NB4 (cell line): Measurements from ENCODE around the gene PDCD1LG2.
"Not testable (repeated sequence)": the region's sequence is repeated elsewhere in the genome, so short reads cannot be mapped to it uniquely, and the experiment has no call there.

Source experiments
- DNase-seq: peaks from one replicate; pipeline ENCODE4 v3.0.0; 2010; ENCODE audit warnings: low read depth
- H3K4me3 ChIP-seq: one replicate; pipeline ENCODE4 v1.5.1; 2011; ENCODE audit warnings: mild to moderate bottlenecking, low read depth, low read length, moderate library complexity
- MYC ChIP-seq: IDR thresholded peaks from 2 replicates; pipeline ENCODE4 v1.6.1; 2011; ENCODE audit warnings: low read depth, low read length
- POLR2A ChIP-seq: IDR thresholded peaks from 2 replicates; pipeline ENCODE4 v1.6.1; 2011; ENCODE audit warnings: mild to moderate bottlenecking; ENCODE audit not compliant: insufficient read length; ENCODE audit errors: extremely low read depth
- TF ChIP-seq, protein P1 (sequence below): IDR thresholded peaks from 2 replicates; pipeline ENCODE4 v1.6.1; 2011; ENCODE audit warnings: low read depth, low read length
- TF ChIP-seq, protein P2 (sequence below): IDR thresholded peaks from one replicate; pipeline ENCODE4 v1.5.1; 2012; ENCODE audit warnings: low read depth, low read length

The PDCD1LG2 gene

DNA sequence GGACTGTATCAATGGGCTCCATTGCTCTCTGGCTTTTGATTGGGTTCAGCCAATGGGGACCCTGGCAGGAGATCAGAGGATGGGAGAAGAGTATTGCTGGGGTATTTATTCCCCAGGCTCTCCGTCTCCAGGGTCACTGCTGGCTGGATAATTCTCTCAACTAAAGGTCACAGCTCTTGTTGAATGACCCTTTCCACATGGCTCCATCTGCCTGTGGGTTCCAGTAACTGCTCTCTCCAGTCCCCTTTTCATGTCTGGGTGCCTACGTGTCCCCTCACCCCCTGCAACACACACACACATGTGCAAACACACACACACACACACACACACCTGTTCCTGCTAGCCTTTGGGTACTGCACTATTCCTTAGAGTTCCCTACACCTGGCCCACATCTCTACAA, 64.7 kb downstream of the PDCD1LG2 start:
- no peak for DNase-seq
- H3K4me3 ChIP-seq: no peak overlapping the region
- TF ChIP-seq, protein P1, sequence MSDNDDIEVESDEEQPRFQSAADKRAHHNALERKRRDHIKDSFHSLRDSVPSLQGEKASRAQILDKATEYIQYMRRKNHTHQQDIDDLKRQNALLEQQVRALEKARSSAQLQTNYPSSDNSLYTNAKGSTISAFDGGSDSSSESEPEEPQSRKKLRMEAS: no peak
- TF ChIP-seq POLR2A (no peak), MYC (no peak)
- TF ChIP-seq, protein P2, sequence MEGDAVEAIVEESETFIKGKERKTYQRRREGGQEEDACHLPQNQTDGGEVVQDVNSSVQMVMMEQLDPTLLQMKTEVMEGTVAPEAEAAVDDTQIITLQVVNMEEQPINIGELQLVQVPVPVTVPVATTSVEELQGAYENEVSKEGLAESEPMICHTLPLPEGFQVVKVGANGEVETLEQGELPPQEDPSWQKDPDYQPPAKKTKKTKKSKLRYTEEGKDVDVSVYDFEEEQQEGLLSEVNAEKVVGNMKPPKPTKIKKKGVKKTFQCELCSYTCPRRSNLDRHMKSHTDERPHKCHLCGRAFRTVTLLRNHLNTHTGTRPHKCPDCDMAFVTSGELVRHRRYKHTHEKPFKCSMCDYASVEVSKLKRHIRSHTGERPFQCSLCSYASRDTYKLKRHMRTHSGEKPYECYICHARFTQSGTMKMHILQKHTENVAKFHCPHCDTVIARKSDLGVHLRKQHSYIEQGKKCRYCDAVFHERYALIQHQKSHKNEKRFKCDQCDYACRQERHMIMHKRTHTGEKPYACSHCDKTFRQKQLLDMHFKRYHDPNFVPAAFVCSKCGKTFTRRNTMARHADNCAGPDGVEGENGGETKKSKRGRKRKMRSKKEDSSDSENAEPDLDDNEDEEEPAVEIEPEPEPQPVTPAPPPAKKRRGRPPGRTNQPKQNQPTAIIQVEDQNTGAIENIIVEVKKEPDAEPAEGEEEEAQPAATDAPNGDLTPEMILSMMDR: no peak

DNA sequence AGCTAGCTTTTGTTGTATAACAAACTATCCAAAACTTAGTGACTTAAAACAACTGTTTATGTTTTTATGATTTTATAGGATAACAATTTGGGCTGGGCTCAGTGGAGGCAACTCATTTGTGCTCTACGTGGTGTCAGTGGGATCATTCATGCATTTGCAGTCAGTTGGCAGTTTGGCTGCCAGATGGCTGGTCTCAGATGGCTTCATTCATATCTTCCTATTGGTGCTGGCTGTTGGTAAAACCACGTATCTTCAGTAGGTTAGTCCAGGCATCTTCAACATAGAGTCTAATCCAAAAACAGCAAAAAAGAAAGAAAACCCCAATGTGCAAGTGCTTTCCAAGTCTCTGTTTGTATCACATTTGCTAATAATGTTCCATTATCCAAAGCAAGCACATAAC, 66.9 kb downstream of the PDCD1LG2 start:
- no peak for DNase-seq
- no peak overlapping the region for H3K4me3 ChIP-seq
- TF ChIP-seq, protein P2: no peak
- TF ChIP-seq, protein P1: no peak
- no peak for TF ChIP-seq MYC
- no peak for TF ChIP-seq POLR2A

DNA sequence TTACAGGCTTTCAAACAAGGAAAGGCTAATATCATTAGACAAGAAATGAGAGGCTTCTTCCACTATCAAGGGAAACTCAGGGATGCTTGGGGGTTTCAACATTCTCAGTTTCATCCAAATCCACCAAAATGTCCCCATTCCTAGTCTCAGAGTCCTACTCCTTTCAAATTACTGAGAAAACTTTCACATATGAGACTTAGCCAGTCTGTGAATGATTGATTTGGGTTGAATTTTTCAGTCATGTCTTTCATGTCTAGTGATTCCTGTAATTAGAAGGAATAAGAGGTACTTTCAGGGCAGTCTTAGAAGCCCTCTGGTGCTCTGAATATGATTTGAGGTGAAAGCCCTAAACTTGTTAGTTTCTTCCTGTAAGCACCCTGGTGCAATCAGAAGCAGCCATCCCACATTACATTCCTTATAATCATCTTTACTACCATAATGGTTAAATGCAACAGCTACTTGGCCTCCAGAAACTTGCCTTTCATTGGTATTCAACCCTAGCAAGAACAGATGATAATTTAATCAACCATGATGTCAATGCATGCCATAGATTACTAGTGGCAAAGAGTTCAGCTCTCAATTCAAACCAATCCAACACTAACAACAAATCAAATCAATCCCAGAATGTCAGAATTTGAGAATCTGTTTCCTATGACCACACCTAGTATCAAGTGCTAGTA, 67.8 kb downstream of the PDCD1LG2 start:
- TF ChIP-seq POLR2A: no peak
- TF ChIP-seq, protein P1: no peak
- TF ChIP-seq MYC: no peak
- TF ChIP-seq, protein P2: no peak
- DNase-seq: no peak
- H3K4me3 ChIP-seq: no peak overlapping the region

DNA sequence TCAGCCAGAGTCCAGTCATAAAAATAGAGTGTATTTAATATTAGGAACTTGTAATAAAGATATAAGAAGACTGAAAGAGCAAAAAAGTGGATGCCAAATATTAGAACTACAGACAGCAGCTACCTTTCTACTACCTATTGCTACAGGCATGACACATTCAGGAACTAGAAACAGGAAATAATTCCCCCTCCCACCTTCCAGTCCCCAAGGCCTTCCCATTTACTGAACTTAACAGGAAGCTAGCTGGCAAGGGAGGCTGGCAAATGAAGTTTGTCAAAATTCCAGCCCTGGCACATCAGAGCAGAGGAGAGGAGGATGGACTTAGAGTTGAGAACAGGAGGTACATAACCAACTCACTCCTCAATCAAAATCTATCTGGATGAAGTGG, 68.4 kb downstream of the PDCD1LG2 start:
- DNase-seq: no peak
- TF ChIP-seq MYC: no peak
- TF ChIP-seq, protein P1: no peak

DNA sequence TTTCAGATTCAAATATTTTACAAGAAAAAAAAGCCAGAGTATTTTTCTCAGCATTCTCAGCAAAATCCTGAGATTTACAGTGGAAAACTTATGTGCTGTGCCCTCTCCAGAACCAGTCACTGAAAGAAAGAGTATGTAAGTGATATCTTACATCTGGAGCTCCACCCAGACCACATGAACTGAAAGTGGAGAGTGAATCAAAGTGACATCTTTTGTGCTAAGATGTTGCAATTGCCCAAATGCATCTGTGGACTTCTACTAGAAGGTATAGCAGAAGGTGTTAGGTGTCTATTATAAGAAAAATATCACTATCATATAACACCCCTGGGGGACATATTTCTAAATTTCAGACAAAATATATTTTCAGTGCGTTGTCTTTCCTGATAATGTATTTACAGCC, 69.5 kb downstream of the PDCD1LG2 start:
- TF ChIP-seq MYC: no peak
- no peak for TF ChIP-seq POLR2A
- TF ChIP-seq, protein P1: no peak
- TF ChIP-seq, protein P2: no peak
- no peak overlapping the region for H3K4me3 ChIP-seq
- no peak for DNase-seq

More for the DNA sequence above, 68.4 kb downstream of the PDCD1LG2 start:
- no peak overlapping the region for H3K4me3 ChIP-seq

DNA sequence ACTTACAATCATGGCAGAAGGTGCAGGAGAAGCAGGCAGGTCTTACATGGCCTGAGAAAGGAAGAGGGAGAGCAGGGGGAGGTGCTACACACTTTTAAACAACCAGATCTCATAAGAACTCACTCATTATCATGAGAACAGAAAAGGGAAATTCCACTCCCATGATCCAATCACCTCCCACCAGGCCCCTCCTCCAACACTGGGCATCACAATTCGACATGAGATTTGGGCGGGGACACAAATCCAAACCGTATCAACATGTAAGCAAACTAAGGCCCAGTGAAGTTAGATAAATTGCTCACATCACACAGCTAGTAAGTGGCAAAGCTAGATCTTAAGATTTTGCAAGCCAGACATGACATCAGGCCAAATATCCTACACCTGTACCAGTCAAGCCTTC, 70.3 kb downstream of the PDCD1LG2 start:
- H3K4me3 ChIP-seq: no peak overlapping the region
- TF ChIP-seq, protein P1: no peak
- TF ChIP-seq POLR2A (no peak), MYC (no peak)
- TF ChIP-seq, protein P2: no peak
- DNase-seq: no peak

DNA sequence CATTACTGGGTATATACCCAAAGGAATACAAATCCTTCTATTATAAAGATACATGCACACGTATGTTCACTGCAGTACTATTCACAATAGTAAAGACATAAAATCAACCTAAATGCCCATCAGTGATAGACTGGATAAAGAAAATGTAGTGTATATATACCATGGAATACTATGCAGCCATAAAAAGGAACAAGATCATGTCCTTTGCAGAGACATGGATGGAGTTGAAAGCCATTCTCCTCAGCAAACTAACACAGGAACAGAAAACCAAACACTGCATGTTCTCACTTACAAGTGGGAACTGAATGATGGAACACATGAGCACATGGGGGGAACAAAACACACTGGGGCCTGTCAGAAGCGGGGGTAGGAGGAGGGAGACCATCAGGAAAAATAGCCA, 71.4 kb downstream of the PDCD1LG2 start:
- not testable (repeated sequence) for DNase-seq, H3K4me3 ChIP-seq
